ENCODE data around the gene LYAR.

DNA sequence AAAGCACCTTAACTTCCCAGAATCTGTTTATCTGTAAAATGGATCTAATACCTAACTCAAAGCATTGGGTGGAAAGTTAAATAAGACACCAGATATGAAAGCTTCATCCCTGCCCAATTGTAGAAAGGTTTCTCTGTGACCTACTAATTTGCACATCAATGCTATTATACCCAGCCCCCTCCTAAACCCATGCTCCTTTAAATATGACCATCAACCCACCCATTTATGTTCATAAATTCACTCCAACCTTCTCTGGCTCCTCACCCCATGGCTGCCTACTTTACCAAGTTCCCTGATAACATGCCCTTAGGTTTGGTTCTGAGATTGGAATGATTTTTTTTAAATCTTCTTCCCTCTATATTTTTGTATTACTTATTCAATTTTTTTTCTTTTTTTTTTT, 1.9 kb downstream of the LYAR start:
- TF ChIP-seq, protein P1, sequence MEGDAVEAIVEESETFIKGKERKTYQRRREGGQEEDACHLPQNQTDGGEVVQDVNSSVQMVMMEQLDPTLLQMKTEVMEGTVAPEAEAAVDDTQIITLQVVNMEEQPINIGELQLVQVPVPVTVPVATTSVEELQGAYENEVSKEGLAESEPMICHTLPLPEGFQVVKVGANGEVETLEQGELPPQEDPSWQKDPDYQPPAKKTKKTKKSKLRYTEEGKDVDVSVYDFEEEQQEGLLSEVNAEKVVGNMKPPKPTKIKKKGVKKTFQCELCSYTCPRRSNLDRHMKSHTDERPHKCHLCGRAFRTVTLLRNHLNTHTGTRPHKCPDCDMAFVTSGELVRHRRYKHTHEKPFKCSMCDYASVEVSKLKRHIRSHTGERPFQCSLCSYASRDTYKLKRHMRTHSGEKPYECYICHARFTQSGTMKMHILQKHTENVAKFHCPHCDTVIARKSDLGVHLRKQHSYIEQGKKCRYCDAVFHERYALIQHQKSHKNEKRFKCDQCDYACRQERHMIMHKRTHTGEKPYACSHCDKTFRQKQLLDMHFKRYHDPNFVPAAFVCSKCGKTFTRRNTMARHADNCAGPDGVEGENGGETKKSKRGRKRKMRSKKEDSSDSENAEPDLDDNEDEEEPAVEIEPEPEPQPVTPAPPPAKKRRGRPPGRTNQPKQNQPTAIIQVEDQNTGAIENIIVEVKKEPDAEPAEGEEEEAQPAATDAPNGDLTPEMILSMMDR (conservative IDR thresholded peaks at IDR 0.05; ENCODE audit: low read depth, low read length), result no peak
- no peak for TF ChIP-seq EZH2 (IDR thresholded peaks at IDR 0.05; ENCODE audit: borderline replicate concordance, low read depth, low read length, poor library complexity, severe bottlenecking)

All from A673 (cell line).